HG03060 (cell line): ENCODE results near the gene CNTLN.
"Not testable (repeated sequence)": the region's sequence is repeated elsewhere in the genome, so short reads cannot be mapped to it uniquely, and the experiment has no call there.

Experiments used
- ATAC-seq: cut with Tn5 transposase; IDR thresholded peaks from one replicate; pipeline ENCODE4 v1.9.1; 2021; ENCODE audit warnings: low read depth, moderate number of reproducible peaks; ENCODE audit not compliant: unreplicated experiment

CNTLN gene

DNA sequence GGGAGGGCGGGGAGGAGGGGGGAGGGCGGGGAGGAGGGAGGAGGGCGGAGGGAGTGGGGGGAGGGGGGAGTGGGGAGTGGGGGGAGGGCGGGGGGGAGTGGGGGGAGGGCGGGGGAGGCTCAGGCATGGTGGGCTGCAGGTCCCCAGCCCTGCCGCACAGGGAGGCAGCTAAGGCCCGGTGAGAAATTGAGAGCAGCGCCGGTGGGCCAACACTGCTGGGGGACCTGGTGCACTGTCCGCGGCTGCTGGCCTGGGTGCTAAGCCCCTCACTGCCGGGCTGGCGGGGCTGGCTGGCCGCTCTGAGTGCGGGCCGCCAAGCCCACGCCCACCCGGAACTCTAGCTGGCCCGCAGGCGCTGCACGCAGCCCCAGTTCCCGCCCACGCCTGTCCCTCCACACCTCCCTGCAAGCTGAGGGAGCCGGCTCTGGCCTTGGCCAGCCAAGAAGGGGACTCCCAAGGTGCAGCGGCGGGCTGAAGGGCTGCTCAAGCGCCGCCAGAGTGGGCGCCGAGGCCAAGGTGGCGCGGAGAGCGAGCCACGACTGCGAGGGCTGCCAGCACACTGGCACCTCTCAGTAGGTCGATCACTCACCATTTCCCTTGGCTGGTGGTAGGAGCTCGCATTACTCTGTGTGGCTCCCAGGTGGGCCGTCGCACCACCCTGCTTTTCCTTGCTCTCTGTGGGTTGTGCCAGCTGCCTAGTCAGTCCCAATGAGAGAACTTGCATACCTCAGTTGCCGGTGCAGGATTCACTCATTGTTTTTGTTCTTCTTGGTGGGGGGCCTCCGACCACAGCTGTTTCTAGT is 160.2 kb downstream of the CNTLN start:
- no peak for ATAC-seq

DNA sequence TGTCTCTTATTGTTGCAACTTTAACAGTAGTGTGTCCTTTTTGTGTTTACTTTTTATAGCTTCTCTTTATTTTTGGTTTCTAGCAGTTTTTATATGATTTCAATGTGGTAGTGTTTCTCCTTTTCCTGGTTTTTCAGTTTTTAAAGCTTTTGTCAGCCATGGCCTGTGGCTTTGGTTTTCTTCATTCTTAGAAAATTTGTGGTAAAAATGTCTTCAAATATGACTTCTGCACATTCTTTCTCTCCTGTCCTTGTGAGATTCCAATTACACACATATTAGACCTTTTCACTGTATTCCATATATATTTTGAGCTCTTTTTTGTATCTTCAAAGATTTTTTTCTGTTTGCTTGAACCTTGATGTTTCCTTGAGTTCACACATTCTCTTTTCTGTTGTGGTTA is 180.5 kb downstream of the CNTLN start:
- no peak for ATAC-seq

DNA sequence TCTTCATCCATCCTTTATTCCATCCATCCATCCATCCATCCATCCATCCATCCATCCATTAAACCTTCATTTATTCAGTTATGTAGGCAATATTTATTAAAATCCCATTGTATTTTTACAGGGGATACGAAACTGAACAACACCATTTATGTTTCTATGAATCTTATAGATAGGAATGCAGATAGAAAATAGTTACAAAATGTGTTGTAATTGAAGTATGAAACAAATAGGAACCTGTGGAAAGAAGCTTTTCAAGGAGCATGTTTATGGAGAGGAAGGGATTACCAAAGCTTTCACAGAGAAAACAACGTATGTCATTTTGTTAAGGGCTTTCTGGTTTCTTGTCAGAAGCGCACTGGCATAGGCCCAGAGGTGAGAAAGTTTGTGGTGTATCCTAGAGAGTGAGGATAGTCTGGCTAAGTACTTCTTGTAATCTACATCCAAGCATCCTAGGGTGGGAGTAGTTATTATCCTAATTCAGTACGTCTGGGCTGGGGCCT is 184.0 kb downstream of the CNTLN start:
- no peak for ATAC-seq

DNA sequence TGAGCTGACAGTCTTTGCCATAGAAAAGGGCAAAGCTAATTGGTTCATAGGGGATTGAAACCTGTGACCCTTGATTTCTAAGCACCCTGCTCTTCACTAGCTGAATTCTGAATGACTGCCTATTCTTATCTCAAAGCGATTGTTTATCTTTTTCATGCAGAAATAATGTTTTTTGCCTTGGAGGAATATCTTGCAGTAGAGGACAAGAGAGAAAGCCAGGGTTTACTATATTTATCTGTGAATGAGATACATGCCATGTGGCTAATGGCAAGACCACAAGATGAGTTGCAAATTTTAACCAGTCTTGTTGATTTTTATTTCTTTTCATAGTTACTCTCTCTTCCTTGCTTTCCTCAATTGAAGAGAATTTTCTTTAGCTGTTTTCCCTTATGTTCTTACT is 185.0 kb downstream of the CNTLN start:
- no peak for ATAC-seq

DNA sequence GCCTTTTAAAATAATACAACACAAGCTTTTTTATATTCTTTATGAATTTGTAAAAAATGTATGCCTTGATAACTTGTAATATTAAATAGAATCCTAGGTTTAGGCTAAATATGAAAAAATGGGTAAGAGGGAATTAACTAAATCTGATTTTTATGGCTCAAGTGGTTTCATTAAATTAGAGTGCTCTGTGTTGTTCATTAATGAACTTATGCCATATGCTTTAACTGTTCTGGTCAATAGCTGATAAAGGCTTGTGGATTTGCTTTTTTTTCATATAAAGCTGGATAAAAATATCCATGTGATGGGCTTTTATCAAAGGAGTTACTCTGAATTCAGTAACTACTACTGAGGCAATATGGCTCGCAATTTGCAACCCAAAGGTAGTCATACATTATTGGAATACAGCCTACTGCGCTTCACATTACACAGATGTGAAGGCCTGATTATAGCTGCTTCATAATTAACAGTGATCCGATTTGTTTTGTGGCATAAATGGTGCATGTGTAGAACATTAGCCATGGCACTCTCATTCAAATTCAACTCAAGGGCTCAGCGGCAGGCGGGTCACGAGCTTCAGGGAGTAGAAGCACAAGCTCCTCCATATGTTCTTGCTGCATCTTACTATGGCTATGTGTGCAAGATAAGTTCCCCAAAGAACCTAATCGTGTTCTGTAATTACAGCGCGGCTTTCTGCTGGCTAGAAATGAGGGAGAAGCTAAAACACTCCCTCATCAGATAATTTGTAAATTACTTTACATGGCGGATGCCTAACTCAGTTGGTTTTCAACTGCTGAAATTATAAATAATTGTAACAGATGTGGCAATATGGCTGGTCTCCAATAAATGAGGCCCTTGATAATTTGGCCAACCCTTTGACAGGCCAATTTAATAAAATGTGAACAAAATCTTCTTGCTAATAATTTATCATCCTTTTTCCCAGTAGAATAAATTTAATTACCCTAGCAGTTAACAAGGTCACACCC is 188.3 kb downstream of the CNTLN start:
- ATAC-seq: no peak

DNA sequence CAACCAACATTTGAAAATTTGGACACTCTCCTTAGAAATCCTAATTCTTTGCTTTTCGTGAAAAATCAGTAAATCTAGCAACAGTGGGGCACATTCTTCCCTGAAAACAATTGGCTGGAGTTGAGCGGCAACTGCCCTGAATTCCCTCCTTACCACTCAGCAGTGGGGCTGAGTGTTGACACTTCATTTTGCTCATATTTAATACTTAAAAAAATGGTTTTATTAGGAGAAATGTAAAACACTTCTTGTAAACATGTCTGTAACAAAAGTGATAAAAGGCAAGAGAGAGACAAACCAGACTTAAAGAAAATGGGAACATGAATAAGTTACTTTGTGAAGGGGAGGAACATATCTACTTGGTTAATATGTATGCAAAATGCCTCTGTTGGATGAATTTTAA is 193.5 kb downstream of the CNTLN start:
- no peak for ATAC-seq

DNA sequence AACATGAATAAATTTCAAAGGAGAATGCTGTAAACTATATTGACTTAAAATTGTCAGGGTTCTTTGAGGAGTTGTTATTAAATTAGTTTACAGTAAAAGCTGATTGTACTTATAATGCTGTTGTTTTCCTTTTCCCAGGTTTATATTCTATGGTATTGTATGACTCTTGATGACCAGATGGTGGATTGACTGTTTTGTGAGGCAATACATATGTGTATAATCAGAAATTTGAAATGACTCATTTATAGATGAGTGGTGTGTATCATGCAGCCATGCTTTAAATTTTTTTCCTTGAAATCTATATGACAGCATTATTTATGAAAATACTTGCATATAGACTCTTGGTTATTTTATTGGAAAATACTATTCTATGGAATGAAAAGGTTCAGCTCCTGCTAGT is 195.3 kb downstream of the CNTLN start:
- no peak for ATAC-seq

DNA sequence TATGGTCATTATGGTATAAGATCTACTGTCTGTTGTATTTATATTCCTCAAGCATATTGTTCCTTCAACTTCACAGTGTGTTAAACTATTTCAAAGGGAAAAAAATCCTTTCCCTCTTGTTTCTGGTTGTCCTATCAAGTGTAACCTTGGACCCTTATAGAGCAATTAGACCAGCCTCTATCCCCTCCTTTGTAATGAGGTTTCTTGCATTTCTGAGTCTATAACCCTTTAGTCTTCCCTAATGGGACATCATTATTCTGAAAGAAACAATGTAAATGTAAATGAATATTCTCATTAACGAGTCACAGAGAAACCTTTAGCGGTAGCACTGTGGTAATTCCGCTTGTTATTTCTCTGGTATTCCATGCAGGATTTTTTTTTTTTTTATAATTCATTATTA is 197.3 kb downstream of the CNTLN start:
- ATAC-seq: no peak

DNA sequence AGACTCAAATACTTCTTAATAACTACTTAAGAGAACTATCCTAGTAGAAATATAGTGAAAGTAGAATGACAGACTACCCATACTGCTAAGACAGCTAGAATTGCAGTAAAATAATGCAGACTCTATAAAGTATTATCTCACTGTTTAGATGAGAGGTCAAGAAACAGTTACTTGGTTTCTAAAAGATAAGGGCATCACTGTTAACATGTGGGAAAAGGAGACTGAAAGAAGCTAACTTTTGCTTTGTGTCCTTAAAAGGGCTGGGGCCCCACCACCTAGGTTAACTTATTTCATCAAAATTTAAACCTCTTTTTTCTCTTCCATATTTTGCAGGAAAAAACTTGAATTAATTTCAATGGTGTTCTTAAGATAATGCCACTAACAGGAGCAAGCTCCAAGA is 204.3 kb downstream of the CNTLN start:
- ATAC-seq: no peak

DNA sequence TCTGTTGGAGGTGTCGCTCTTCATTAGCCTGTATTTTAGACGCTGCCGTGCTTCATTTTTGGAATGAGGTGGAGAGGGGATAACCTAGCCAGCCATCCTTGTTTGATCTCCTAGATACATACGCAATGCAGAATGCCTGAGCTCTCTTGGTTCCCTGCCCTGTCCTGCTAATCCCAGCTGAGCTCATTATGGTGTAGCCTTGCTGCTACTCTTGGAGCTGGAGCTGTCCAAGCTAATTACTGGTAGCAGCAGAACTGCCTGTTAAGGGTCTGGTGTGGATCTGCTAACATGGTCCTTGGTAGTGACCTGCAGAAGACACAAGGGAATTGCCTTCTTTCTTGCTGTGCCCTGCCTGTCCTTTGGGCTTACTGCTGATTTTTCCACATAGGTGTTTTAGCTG is 207.9 kb downstream of the CNTLN start:
- no peak for ATAC-seq

DNA sequence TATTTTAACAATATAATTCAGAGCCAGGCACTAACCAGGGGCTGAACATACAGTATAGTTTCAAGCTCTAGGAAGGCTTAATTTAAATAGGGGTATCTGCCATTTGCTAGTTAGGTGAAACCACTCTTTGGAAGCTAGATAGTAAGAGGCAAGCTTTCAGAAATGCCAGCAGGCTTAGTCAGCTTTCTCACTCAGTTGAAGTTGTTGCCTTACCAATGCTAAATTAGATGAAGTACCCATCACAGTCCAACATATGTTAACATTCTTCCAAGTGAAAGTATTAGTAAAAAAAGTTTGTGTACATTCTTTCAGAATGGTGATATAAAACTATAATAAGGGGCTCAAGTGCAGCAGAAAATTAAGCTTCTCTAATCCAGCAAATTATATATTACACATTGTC is 215.0 kb downstream of the CNTLN start:
- no peak for ATAC-seq

DNA sequence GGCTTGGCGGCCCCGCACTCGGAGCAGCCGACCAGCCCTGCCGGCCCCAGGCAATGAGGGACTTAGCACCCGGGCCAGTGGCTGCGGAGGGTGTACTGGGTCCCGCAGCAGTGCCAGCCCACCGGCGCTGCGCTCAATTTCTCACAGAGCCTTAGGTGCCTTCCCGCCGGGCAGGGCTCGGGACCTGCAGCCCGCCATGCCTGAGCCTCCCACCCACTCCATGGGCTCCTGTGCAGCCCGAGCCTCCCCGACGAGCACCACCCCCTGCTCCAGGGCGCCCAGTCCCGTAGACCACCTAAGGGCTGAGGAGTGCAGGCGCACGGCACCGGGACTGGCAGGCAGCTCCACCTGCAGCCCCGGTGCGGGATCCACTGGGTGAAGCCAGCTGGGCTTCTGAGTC is 219.2 kb downstream of the CNTLN start:
- ATAC-seq: not testable (repeated sequence)

DNA sequence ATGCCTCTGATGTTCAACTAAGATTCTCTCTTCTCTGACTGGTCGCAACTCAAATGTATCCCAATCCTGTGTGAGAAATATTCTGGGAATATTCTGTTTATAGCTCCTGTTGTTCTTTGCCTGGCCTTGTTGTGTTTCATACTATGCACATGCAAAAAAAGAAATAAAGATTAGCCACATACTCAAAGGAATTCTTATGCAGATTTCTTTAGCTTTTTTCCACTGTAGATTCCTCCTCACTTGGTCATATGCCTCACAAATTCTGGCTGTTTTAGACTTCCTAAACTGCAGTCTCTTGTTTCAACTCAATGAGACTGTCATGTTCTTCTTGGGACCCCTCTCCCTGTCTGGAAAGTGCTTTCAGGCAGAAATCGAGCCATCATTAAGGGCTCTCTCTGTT is 226.5 kb downstream of the CNTLN start:
- ATAC-seq: no peak

DNA sequence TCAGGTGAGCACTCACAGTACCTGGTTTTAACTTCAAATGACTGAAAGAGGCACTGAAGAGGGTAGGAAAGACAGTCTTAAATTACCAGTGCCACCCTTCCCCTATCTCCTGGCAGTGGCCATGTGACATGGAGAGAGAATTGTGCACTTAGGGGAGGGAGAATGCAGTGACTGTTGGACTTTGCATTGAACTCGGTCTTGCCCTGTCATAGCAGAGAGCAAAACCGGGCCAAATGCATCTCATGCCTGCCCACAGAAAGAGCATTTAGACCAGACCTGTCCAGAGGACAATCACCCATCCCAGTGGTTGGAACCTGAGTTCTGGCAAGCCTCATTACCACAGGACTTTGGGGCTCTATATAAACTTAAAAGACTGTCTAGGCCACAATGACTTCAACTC is 232.2 kb downstream of the CNTLN start:
- ATAC-seq: no peak

DNA sequence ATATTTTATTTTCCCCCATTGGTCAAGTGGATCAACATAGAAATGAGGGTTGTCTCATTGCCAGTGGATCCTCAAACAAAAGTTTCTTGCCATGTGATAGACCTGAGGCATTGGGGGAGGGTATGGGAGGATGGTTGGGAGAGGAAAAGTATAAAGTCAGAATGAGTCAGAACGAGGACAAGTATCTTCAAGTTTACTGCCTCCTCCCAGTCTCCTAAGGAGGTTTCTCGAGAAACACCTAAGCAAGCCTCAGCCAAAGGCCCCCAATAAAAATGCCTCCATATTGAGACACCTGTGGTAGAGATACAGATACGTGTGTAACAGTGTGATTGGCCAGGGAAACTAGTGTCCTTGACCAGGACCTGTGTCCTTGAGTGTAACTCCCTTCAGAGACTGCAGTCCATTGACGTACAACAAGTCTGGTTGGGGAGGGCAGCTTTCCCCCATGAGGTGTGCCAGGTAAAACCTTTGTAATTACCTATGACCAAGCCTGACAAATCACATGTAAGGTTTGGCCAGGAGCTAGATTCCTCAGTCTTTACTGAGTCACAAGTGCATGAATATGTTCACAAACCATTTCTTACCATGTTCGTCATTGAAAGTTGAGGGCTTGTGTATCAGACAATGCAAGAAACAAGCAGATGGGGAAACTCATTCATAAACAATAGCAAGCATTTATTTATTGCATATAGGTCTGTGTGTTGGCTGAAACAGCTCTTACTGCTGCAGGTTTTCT is 245.5 kb downstream of the CNTLN start:
- no peak for ATAC-seq

DNA sequence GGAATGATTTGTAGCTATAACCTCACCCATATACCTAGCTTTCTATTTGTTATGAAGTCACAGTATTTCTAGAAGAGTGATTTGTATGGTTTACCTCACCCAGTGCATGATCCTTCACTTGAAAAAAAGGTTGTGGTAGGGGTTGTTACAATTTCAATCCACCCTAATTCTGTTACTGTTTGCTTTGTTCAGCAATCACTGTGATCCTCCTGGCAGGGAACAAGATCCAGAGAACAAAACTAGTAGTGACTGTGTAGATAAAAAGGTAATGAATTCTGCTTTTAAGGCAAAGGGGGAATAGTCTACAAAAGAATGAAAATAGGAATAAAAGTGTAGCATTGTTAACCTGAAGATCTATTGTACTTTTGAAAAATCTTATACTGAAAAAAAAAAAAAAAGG is 252.7 kb downstream of the CNTLN start:
- ATAC-seq: no peak

DNA sequence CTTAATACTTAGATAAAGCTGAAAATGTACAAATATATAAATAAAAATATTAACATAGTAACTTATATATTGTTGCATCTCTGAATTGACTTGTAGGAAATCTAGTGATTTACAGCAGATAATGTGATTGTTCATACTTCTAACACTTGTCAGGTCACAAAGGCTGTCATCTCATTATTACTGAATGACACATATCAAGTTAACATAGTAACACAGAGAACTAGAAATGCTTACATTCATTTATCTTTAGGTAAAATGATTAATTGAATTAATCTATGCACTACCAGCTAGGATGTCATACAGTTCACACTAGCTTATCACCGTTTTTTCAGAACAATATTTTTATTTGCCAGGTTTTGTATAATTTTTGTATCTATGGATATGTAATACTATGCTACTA is 254.2 kb downstream of the CNTLN start:
- ATAC-seq: no peak

DNA sequence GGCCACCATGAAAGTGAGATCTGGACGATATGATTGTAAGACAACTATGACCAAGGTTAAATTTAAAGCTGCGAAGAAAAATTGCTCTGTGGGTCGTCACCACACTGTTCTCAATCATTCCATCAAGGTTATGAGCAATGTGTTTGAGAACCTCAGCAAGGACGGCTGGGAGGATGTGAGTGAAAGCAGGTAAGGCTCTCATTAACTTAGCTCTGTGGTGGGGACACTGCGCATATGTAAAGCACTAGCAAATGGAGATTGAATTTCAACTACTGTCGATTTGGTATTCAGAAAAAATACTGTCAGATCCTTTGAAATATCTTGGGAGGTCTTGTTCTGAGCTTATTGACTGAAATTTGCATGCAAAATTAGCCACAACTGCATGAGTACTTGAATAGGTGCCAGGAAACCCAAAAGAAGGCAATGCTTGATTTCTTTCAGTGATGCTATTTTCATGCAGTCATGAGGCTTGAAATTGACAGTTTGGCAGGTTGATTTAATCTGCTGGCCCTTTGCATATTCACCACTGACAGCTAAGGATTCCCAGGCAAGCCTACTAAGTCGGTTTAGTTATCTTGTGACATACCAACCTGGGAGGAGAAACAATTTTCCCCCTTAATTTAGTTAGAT is 260.2 kb downstream of the CNTLN start:
- ATAC-seq: no peak

DNA sequence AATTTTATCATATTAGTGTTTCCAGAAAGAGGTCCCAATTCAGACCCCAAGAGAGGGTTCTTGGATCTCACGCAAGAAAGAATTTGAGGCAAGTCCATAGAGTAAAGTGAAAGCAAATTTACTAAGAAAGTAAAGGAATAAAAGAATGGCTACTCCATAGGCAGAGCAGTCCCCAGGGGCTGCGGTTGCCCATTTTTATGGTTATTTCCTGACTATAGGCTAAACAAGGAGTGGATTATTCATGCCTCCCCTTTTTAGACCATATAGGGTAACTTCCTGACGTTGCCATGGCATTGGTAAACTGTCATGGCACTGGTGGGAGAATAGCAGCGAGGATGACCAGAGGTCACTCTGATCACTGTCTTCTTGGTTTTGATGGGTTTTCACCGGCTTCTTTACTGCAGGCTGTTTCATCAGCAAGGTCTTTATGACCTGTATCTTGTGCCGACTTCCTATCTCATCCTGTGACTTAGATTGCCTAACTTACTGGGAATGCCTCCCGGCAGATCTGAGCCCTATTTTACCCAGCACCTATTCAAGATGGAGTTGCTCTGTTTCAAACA is 262.4 kb downstream of the CNTLN start:
- ATAC-seq: not testable (repeated sequence)

DNA sequence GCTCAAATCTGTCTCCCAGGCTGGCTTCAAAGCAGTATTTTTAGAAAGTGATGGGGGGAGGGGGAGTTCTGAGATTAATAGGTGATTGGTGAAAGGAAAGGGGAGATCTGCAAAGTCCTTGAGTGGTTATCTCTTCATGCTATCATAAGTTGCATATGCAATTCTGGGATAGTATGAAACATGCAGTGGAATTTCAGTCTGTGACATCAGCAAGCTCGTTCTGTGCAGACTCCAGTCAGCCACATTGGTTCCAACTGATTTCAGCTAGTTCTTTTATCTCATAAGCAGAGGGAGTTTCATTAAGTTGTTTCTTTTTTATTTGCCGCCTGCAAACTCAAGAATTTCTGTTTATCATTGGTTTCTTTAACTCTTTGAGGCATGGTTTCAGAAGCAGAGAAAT is 263.5 kb downstream of the CNTLN start:
- no peak for ATAC-seq
